Lower leg skin (tissue), 4 donors: ENCODE results near the gene UNC50. TPM values are rescaled to one million over a fixed set of nuclear protein-coding genes. Genes with fewer than 3 reads are reported as not detected.

Source experiments
- DNase-seq, 2 donors: peaks; one replicate each; pipeline ENCODE4 v3.0.0-alpha.2; 2019; ENCODE audit warnings: low spot score in 2 of 2
- H3K4me3 ChIP-seq: fragments of 200-600 bp; sonication (generic); 2 replicates; pipeline ENCODE4 v1.5.1; 2017; ENCODE audit warnings: mild to moderate bottlenecking, low read depth; ENCODE audit not compliant: poor library complexity, severe bottlenecking
- CTCF ChIP-seq, 3 donors: fragments of 450-650 bp; IDR thresholded peaks; one replicate each; pipeline ENCODE4 v1.5.1; 2016; ENCODE audit warnings: antibody characterized with exemption in 3 of 3, mild to moderate bottlenecking in 3 of 3, moderate library complexity in 2 of 3
- POLR2A ChIP-seq, 2 donors: fragments of 450-650 bp; IDR thresholded peaks; one replicate each; pipeline ENCODE4 v1.6.1; 2016 to 2017; ENCODE audit warnings: antibody characterized with exemption in 2 of 2, mild to moderate bottlenecking in 1 of 2, moderate library complexity in 1 of 2
- WGBS, 2 donors: methylation state at CpG; one replicate each; pipeline ENCODE4 v1.1.5; 2018; 5-methylcytosine and 5-hydroxymethylcytosine counted together
- intact Hi-C: fragments of 100-400 bp; cut with DNase I; formaldehyde crosslinking; loops from one replicate; pipeline ENCODE4 v1.15.0; 2023; ENCODE audit warnings: low total_unique reads
- total RNA-seq, 4 donors: library from RNA; depleted of rRNA; stranded (reverse); fragments of >200 nt; gene quantifications; one replicate each; pipeline ENCODE4 v1.1.0, GENCODE V29; 2016

The UNC50 gene
- total RNA-seq, 4 donors from 2014 or later = 38.1 to 52.0 (median 44.2) TPM

- 78 to 89% methylated on average over 10 of the region's 10 CpGs for WGBS, 2 donors
- TF ChIP-seq POLR2A (IDR thresholded peaks at IDR 0.05) (no peak), CTCF (IDR thresholded peaks at IDR 0.05) (no peak)
- no peak overlapping the region for H3K4me3 ChIP-seq
- intact Hi-C loops = no loop called here
- no peak for DNase-seq
Observed at GRCh38 chr2:98637401-98638147, 29.2 kb downstream of the UNC50 start.

GRCh38 chr2:98643496-98644100 is 35.2 kb downstream of the UNC50 start:
- intact Hi-C loops = no loop called here
- 91% methylated on average over 5 of the region's 5 CpGs for WGBS, 2 donors
- DNase-seq = no peak
- no peak overlapping the region for H3K4me3 ChIP-seq
- TF ChIP-seq CTCF (IDR thresholded peaks at IDR 0.05) (no peak), POLR2A (IDR thresholded peaks at IDR 0.05) (no peak)

GRCh38 chr2:98647636-98648035 is 39.2 kb downstream of the UNC50 start:
- DNase-seq = no peak
- intact Hi-C loops = loop anchor here (5.0 kb wide), 2 partner anchors 190 to 420 kb away; no protein-coding TSS in a partner anchor
- WGBS, 2 donors = 75 to 76% methylated on average over 5 of the region's 5 CpGs
- TF ChIP-seq POLR2A (IDR thresholded peaks at IDR 0.05) = no peak
- TF ChIP-seq CTCF (IDR thresholded peaks at IDR 0.05) = no peak
- H3K4me3 ChIP-seq = no peak overlapping the region

GRCh38 chr2:98648451-98648850 is 40.1 kb downstream of the UNC50 start:
- no peak for TF ChIP-seq POLR2A (IDR thresholded peaks at IDR 0.05)
- TF ChIP-seq CTCF (IDR thresholded peaks at IDR 0.05) = no peak
- intact Hi-C loops = loop anchor here (5.0 kb wide), 2 partner anchors 189 to 419 kb away; no protein-coding TSS in a partner anchor
- H3K4me3 ChIP-seq = no peak overlapping the region
- no peak for DNase-seq
- WGBS, 2 donors = 90 to 91% methylated on average over 4 of the region's 4 CpGs

- 21 to 26% methylated on average over 4 of the region's 4 CpGs for WGBS, 2 donors
- intact Hi-C loops = loop anchor here (5.0 kb wide), 2 partner anchors 188 to 418 kb away; no protein-coding TSS in a partner anchor
- peak; percentile 86 to 95 for DNase-seq
- TF ChIP-seq CTCF (IDR thresholded peaks at IDR 0.05) (peak in 1 of 3 donors; percentile 85), POLR2A (IDR thresholded peaks at IDR 0.05) (no peak)
- no peak overlapping the region for H3K4me3 ChIP-seq
Observed at GRCh38 chr2:98649135-98649991, 41.0 kb downstream of the UNC50 start.
